ENCODE results near the gene WT1.

WT1 gene

GRCh38 chr11:32440312-32440908, 5.1 kb upstream of the WT1 start:
- no peak for TF ChIP-seq CREB1 (IDR thresholded peaks at IDR 0.05; ENCODE audit: low read depth)
- no peak for TF ChIP-seq ZBTB7A (IDR thresholded peaks at IDR 0.05; ENCODE audit: low read depth)
- TF ChIP-seq TCF12 (IDR thresholded peaks at IDR 0.05; ENCODE audit: low read depth), result no peak
- TF ChIP-seq NFIC (IDR thresholded peaks at IDR 0.05), result no peak
- TF ChIP-seq EP300 (IDR thresholded peaks at IDR 0.05; ENCODE audit: borderline replicate concordance), result no peak
- TF ChIP-seq, protein P1, sequence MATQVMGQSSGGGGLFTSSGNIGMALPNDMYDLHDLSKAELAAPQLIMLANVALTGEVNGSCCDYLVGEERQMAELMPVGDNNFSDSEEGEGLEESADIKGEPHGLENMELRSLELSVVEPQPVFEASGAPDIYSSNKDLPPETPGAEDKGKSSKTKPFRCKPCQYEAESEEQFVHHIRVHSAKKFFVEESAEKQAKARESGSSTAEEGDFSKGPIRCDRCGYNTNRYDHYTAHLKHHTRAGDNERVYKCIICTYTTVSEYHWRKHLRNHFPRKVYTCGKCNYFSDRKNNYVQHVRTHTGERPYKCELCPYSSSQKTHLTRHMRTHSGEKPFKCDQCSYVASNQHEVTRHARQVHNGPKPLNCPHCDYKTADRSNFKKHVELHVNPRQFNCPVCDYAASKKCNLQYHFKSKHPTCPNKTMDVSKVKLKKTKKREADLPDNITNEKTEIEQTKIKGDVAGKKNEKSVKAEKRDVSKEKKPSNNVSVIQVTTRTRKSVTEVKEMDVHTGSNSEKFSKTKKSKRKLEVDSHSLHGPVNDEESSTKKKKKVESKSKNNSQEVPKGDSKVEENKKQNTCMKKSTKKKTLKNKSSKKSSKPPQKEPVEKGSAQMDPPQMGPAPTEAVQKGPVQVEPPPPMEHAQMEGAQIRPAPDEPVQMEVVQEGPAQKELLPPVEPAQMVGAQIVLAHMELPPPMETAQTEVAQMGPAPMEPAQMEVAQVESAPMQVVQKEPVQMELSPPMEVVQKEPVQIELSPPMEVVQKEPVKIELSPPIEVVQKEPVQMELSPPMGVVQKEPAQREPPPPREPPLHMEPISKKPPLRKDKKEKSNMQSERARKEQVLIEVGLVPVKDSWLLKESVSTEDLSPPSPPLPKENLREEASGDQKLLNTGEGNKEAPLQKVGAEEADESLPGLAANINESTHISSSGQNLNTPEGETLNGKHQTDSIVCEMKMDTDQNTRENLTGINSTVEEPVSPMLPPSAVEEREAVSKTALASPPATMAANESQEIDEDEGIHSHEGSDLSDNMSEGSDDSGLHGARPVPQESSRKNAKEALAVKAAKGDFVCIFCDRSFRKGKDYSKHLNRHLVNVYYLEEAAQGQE (IDR thresholded peaks at IDR 0.05; ENCODE audit: low read depth), result no peak
- no peak for TF ChIP-seq TAF1 (IDR thresholded peaks at IDR 0.05; ENCODE audit: low read depth)

DNA sequence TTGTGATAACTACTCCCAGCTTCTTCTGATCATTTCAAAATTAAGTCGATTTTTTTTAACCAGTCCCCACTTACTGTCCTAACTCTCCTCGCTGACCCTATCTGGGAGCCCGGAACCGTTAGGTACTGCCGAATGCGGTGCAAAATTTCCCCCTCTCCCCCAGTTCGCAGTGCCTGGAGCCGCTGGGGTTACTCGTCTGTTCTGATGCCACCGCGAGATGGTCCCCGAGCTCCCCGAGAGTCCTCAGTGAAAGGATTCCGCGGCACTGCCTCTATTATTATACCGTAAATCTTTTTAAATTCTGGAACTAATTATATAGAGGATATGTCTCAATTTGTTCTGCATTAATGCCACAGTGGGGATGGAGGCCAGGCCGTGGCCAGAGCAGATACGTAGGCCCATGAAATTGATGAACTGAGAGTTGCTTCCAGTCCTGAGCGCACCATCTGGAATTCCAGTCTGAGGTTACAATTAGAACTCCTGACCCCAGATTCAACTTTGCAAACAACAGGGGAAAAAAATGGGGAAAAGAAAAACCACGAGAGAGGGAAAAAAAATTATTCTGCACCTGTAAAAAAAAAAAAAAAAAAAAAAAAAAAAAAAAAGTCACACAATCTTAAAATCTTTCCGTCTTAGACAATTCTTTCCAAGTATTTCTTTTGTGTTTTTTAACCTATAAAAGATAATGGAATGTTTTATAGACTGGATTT, 4.3 kb upstream of the WT1 start:
- no peak for TF ChIP-seq ZBTB7A (IDR thresholded peaks at IDR 0.05; ENCODE audit: low read depth)
- TF ChIP-seq CEBPB (IDR thresholded peaks at IDR 0.05), result no peak
- TF ChIP-seq RAD21 (IDR thresholded peaks at IDR 0.05; ENCODE audit: low read depth), result no peak
- TF ChIP-seq TCF12 (IDR thresholded peaks at IDR 0.05; ENCODE audit: low read depth), result no peak
- no peak for TF ChIP-seq YY1 (IDR thresholded peaks at IDR 0.05; ENCODE audit: low read depth)
- TF ChIP-seq, protein P1 (IDR thresholded peaks at IDR 0.05; ENCODE audit: low read depth), result no peak
- TF ChIP-seq TAF1 (IDR thresholded peaks at IDR 0.05; ENCODE audit: low read depth), result no peak
- no peak for TF ChIP-seq MAX (IDR thresholded peaks at IDR 0.05)
- no peak for TF ChIP-seq EP300 (IDR thresholded peaks at IDR 0.05; ENCODE audit: borderline replicate concordance)
- no peak for TF ChIP-seq USF1 (IDR thresholded peaks at IDR 0.05)
- TF ChIP-seq NFIC (IDR thresholded peaks at IDR 0.05), result no peak
- no peak for TF ChIP-seq CREB1 (IDR thresholded peaks at IDR 0.05; ENCODE audit: low read depth)
- no peak for TF ChIP-seq FOXM1 (IDR thresholded peaks at IDR 0.05; ENCODE audit: borderline replicate concordance, low read depth)
- TF ChIP-seq TEAD4 (IDR thresholded peaks at IDR 0.05), result no peak

DNA sequence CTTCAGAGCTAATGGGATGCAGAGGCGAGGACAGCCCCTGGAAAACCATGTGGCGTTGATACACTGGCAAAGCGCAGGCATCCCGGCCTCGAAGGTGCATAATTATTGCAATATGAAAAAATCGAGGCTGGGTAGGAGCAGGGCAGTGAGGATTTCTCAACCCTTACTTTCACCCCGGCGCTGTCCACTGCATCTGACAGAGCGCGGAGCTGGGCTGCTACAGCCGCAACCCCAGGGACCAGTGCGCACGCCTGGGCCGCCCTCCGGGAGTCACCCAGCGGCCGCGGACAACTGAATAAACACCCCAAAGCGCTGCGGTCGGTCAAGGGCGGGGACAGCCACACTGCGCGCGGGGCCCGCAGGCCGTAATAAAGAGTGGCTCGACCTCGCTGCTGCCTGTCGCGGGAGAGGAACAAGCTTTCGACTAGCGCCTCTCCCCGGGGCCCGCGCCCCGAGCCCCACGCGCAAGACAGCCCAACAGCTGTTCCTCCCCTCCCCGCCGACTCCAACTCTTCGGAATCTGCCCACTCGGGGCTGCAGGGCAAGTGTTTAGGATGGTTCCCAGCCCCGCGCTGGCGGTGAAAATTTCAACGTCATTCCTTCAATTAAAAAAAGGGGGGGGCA, 3.6 kb upstream of the WT1 start:
- no peak for TF ChIP-seq ZBTB7A (IDR thresholded peaks at IDR 0.05; ENCODE audit: low read depth)
- TF ChIP-seq, protein P1 (IDR thresholded peaks at IDR 0.05; ENCODE audit: low read depth), result no peak
- no peak for TF ChIP-seq CREB1 (IDR thresholded peaks at IDR 0.05; ENCODE audit: low read depth)
- TF ChIP-seq EGR1 (IDR thresholded peaks at IDR 0.05), result no peak
- no peak for TF ChIP-seq USF1 (IDR thresholded peaks at IDR 0.05)
- no peak for TF ChIP-seq CEBPB (IDR thresholded peaks at IDR 0.05)
- TF ChIP-seq RAD21 (IDR thresholded peaks at IDR 0.05; ENCODE audit: low read depth), result no peak
- no peak for TF ChIP-seq NFIC (IDR thresholded peaks at IDR 0.05)
- TF ChIP-seq FOXM1 (IDR thresholded peaks at IDR 0.05; ENCODE audit: borderline replicate concordance, low read depth), result no peak
- no peak for TF ChIP-seq YY1 (IDR thresholded peaks at IDR 0.05; ENCODE audit: low read depth)
- TF ChIP-seq EP300 (IDR thresholded peaks at IDR 0.05; ENCODE audit: borderline replicate concordance), result no peak
- no peak for TF ChIP-seq TEAD4 (IDR thresholded peaks at IDR 0.05)
- no peak for TF ChIP-seq TAF1 (IDR thresholded peaks at IDR 0.05; ENCODE audit: low read depth)
- no peak for TF ChIP-seq TCF12 (IDR thresholded peaks at IDR 0.05; ENCODE audit: low read depth)
- no peak for TF ChIP-seq MAX (IDR thresholded peaks at IDR 0.05)
